ENCODE results near the gene TMCC1.

TMCC1 gene

GRCh38 chr3:129609591-129610182 lies 283.8 kb downstream of the TMCC1 start:
- Histone ChIP-seq H4K91ac (ENCODE audit: low read length) (peak overlapping the region; percentile 76), H3K27ac (ENCODE audit: low read length, poor library complexity, severe bottlenecking) (no peak overlapping the region), H3K14ac (ENCODE audit: low read length in 2 of 2) (no peak overlapping the region), H2BK12ac (ENCODE audit: low read length in 2 of 2) (peak overlapping the region; percentile 70 to 96), H3K4me2 (ENCODE audit: low read length, poor library complexity, severe bottlenecking) (no peak overlapping the region), H2AK5ac (ENCODE audit: low read length, severe bottlenecking) (peak overlapping the region; percentile 72), H3K36me3 (ENCODE audit: control insufficient read depth in 1 of 2, insufficient read depth in 2 of 2, low read depth in 1 of 2, low read length in 2 of 2) (peaks cover 0 to 1% of the 10 kb centered on the region in 2 experiments), H2BK5ac (ENCODE audit: low read depth, low read length, poor library complexity, severe bottlenecking) (no peak overlapping the region), H3K4me1 (ENCODE audit: control insufficient read depth, insufficient read depth, low read depth, low read length) (peaks cover 55% of the 10 kb centered on the region), H3K4ac (ENCODE audit: low read depth in 1 of 2, low read length in 2 of 2) (peak overlapping the region in 1 of 2 experiments; percentile 37), H3K18ac (ENCODE audit: low read depth in 1 of 2, low read length in 2 of 2) (peak overlapping the region; percentile 18 to 93), H4K8ac (ENCODE audit: low read length) (no peak overlapping the region), H3K79me1 (replicated peaks; ENCODE audit: low read length, poor library complexity, severe bottlenecking) (no peaks in the 10 kb centered on the region), H3K27me3 (ENCODE audit: control insufficient read depth in 1 of 2, insufficient read depth in 1 of 2, low read length in 2 of 2) (no peaks in the 10 kb centered on the region), H3K4me3 (ENCODE audit: insufficient read depth in 1 of 2, low read depth in 1 of 2, low read length in 2 of 2) (no peak overlapping the region), H3K9me3 (ENCODE audit: control insufficient read depth, low read length) (no peaks in the 10 kb centered on the region), H2BK120ac (ENCODE audit: low read depth, low read length) (peak overlapping the region; percentile 85), H2AFZ (ENCODE audit: low read depth, low read length) (no peak overlapping the region), H2BK15ac (ENCODE audit: low read depth, poor library complexity, severe bottlenecking) (no peak overlapping the region), H3K9ac (ENCODE audit: low read length) (no peak overlapping the region), H3K23ac (ENCODE audit: low read length in 2 of 2) (no peak overlapping the region)
- 30% methylated on average over 3 of the region's 3 CpGs for WGBS
- no peak for DNase-seq

GRCh38 chr3:129608936-129609590 lies 284.4 kb downstream of the TMCC1 start:
- Histone ChIP-seq H3K4me1 (ENCODE audit: control insufficient read depth, insufficient read depth, low read depth, low read length) (peaks cover 61% of the 10 kb centered on the region), H3K4ac (ENCODE audit: low read depth in 1 of 2, low read length in 2 of 2) (peak overlapping the region in 1 of 2 experiments; percentile 32), H3K9me3 (ENCODE audit: control insufficient read depth, low read length) (no peaks in the 10 kb centered on the region), H3K9ac (ENCODE audit: low read length) (peak overlapping the region; percentile 91), H3K36me3 (ENCODE audit: control insufficient read depth in 1 of 2, insufficient read depth in 2 of 2, low read depth in 1 of 2, low read length in 2 of 2) (peaks cover 0 to 3% of the 10 kb centered on the region in 2 experiments), H3K79me1 (replicated peaks; ENCODE audit: low read length, poor library complexity, severe bottlenecking) (no peaks in the 10 kb centered on the region), H4K8ac (ENCODE audit: low read length) (no peak overlapping the region), H4K91ac (ENCODE audit: low read length) (peak overlapping the region; percentile 30), H3K4me3 (ENCODE audit: insufficient read depth in 1 of 2, low read depth in 1 of 2, low read length in 2 of 2) (no peak overlapping the region), H3K27me3 (ENCODE audit: control insufficient read depth in 1 of 2, insufficient read depth in 1 of 2, low read length in 2 of 2) (no peaks in the 10 kb centered on the region), H2BK5ac (ENCODE audit: low read depth, low read length, poor library complexity, severe bottlenecking) (no peak overlapping the region), H2BK120ac (ENCODE audit: low read depth, low read length) (no peak overlapping the region), H3K27ac (ENCODE audit: low read length, poor library complexity, severe bottlenecking) (no peak overlapping the region), H3K14ac (ENCODE audit: low read length in 2 of 2) (no peak overlapping the region), H2AFZ (ENCODE audit: low read depth, low read length) (no peak overlapping the region), H3K23ac (ENCODE audit: low read length in 2 of 2) (peak overlapping the region in 1 of 2 experiments; percentile 67), H2AK5ac (ENCODE audit: low read length, severe bottlenecking) (peak overlapping the region; percentile 43), H3K18ac (ENCODE audit: low read depth in 1 of 2, low read length in 2 of 2) (peak overlapping the region in 1 of 2 experiments; percentile 98), H3K4me2 (ENCODE audit: low read length, poor library complexity, severe bottlenecking) (no peak overlapping the region), H2BK12ac (ENCODE audit: low read length in 2 of 2) (peak overlapping the region; percentile 12 to 93), H2BK15ac (ENCODE audit: low read depth, poor library complexity, severe bottlenecking) (no peak overlapping the region)
- 67% methylated on average over 3 of the region's 4 CpGs for WGBS
- no peak for DNase-seq

- H3K27ac ChIP-seq (ENCODE audit: low read length, poor library complexity, severe bottlenecking) = no peak overlapping the region
These were observed 285.2 kb downstream of the TMCC1 start for GRCh38 chr3:129608087-129608935.

More at GRCh38 chr3:129608087-129608935, 285.2 kb downstream of the TMCC1 start:
- Histone ChIP-seq H3K79me1 (replicated peaks; ENCODE audit: low read length, poor library complexity, severe bottlenecking) (no peaks in the 10 kb centered on the region), H2BK5ac (ENCODE audit: low read depth, low read length, poor library complexity, severe bottlenecking) (no peak overlapping the region), H3K23ac (ENCODE audit: low read length in 2 of 2) (no peak overlapping the region), H3K4me3 (ENCODE audit: insufficient read depth in 1 of 2, low read depth in 1 of 2, low read length in 2 of 2) (no peak overlapping the region), H3K9me3 (ENCODE audit: control insufficient read depth, low read length) (no peaks in the 10 kb centered on the region), H3K4ac (ENCODE audit: low read depth in 1 of 2, low read length in 2 of 2) (peak overlapping the region; percentile 36 to 96), H2BK15ac (ENCODE audit: low read depth, poor library complexity, severe bottlenecking) (peak overlapping the region; percentile 85), H2BK12ac (ENCODE audit: low read length in 2 of 2) (peak overlapping the region; percentile 60 to 93), H3K4me2 (ENCODE audit: low read length, poor library complexity, severe bottlenecking) (no peak overlapping the region), H3K9ac (ENCODE audit: low read length) (peak overlapping the region; percentile 91), H3K36me3 (ENCODE audit: control insufficient read depth in 1 of 2, insufficient read depth in 2 of 2, low read depth in 1 of 2, low read length in 2 of 2) (peaks cover 0 to 6% of the 10 kb centered on the region in 2 experiments), H2BK120ac (ENCODE audit: low read depth, low read length) (peak overlapping the region; percentile 95), H2AK5ac (ENCODE audit: low read length, severe bottlenecking) (peak overlapping the region; percentile 46), H4K91ac (ENCODE audit: low read length) (peak overlapping the region; percentile 97), H3K18ac (ENCODE audit: low read depth in 1 of 2, low read length in 2 of 2) (peak overlapping the region; percentile 73 to 98), H2AFZ (ENCODE audit: low read depth, low read length) (no peak overlapping the region), H3K14ac (ENCODE audit: low read length in 2 of 2) (peak overlapping the region in 1 of 2 experiments; percentile 91), H3K27me3 (ENCODE audit: control insufficient read depth in 1 of 2, insufficient read depth in 1 of 2, low read length in 2 of 2) (no peaks in the 10 kb centered on the region), H4K8ac (ENCODE audit: low read length) (peak overlapping the region; percentile 93), H3K4me1 (ENCODE audit: control insufficient read depth, insufficient read depth, low read depth, low read length) (peaks cover 67% of the 10 kb centered on the region)
- WGBS = 40% methylated on average over 17 of the region's 17 CpGs
- DNase-seq = peak; percentile 71
